SK-N-SH (cell line): ENCODE measurements around the gene GRIP2. TPM values are rescaled to one million over a fixed set of nuclear protein-coding genes. Genes with fewer than 3 reads are reported as not detected.

ENCODE experiments used
- CTCF ChIA-PET: fragments of 300-600, 350-600 bp; formaldehyde crosslinking; extraction: SDS; loops from one replicate; lab custom pipeline; 2021; lab: Yijun Ruan, JAX
- POLR2A ChIA-PET: fragments of 350-600 bp; sonication (Branson Sonifier 250); formaldehyde crosslinking; extraction: SDS; loops from one replicate; lab custom pipeline; 2020; ENCODE audit warnings: antibody characterized with exemption, inconsistent platforms; lab: Yijun Ruan, JAX
- DNase-seq: peaks from one replicate; pipeline ENCODE4 v3.0.0; 2012
- H2AFZ ChIP-seq: fragments of 200-600 bp; sonication (generic); 2 replicates; pipeline ENCODE4 v1.8.1; 2016; ENCODE audit warnings: antibody characterized with exemption, mild to moderate bottlenecking, low read depth
- H3F3A ChIP-seq: fragments of 200-600 bp; sonication (generic); replicated peaks from 2 replicates; pipeline ENCODE3; 2016; ENCODE audit warnings: antibody characterized with exemption, mild to moderate bottlenecking; ENCODE audit not compliant: insufficient read depth
- H3K27ac ChIP-seq, 2 experiments: fragments of 200-500 bp in 1 of 2; fragments of 200-600 bp in 1 of 2; sonication (Bioruptor generic) in 1 of 2; sonication (generic), shearing (Covaris generic) in 1 of 2; 2 replicates each; pipeline versions ENCODE4 v1.5.1 to v1.6.1; 2014 to 2016; ENCODE audit warnings: low read depth in 2 of 2, inconsistent platforms in 1 of 2, low read length in 1 of 2, mild to moderate bottlenecking in 1 of 2, mixed read lengths in 1 of 2
- H3K27me3 ChIP-seq: fragments of 200-600 bp; sonication (generic), shearing (Covaris generic); 2 replicates; pipeline ENCODE4 v1.6.1; 2016; ENCODE audit warnings: mixed run types; ENCODE audit not compliant: insufficient read depth
- H3K36me3 ChIP-seq, 2 experiments: fragments of 200-500 bp in 1 of 2; fragments of 200-600 bp in 1 of 2; sonication (Bioruptor generic) in 1 of 2; sonication (generic) in 1 of 2; replicated peaks in 1 of 2; 2 replicates each; pipeline versions ENCODE3 to v1.5.1; 2014 to 2016; ENCODE audit warnings: low read length in 1 of 2, mild to moderate bottlenecking in 1 of 2; ENCODE audit not compliant: insufficient read depth in 2 of 2, control insufficient read depth in 1 of 2
- H3K4me1 ChIP-seq, 2 experiments: fragments of 200-500 bp in 1 of 2; fragments of 200-600 bp in 1 of 2; sonication (Bioruptor generic) in 1 of 2; sonication (generic), shearing (Covaris generic) in 1 of 2; 2 replicates each; pipeline versions ENCODE4 v1.5.1 to v1.6.1; 2014 to 2016; ENCODE audit warnings: low read depth in 1 of 2, low read length in 1 of 2, mixed run types in 1 of 2; ENCODE audit not compliant: insufficient read depth in 2 of 2, control insufficient read depth in 1 of 2
- H3K4me2 ChIP-seq: fragments of 200-600 bp; sonication (generic), shearing (Covaris generic); 2 replicates; pipeline ENCODE4 v1.6.1; 2017; ENCODE audit warnings: mixed run types
- H3K4me3 ChIP-seq, 2 experiments: fragments of 200-500 bp in 1 of 2; fragments of 200-600 bp in 1 of 2; sonication (Bioruptor generic) in 1 of 2; sonication (generic), shearing (Covaris generic) in 1 of 2; 2 replicates each; pipeline versions ENCODE4 v1.5.1 to v1.8.1; 2014 to 2016; ENCODE audit warnings: low read depth in 2 of 2, inconsistent platforms in 1 of 2, low read length in 1 of 2, mild to moderate bottlenecking in 1 of 2, mixed read lengths in 1 of 2, moderate library complexity in 1 of 2
- H3K79me2 ChIP-seq: fragments of 200-600 bp; sonication (generic); 2 replicates; pipeline ENCODE4 v1.8.1; 2017; ENCODE audit warnings: mild to moderate bottlenecking; ENCODE audit not compliant: insufficient read depth
- H3K9ac ChIP-seq: fragments of 200-600 bp; sonication (generic); 2 replicates; pipeline ENCODE4 v1.6.1; 2017; ENCODE audit warnings: mixed run types
- H3K9me2 ChIP-seq: fragments of 200-600 bp; sonication (generic); 2 replicates; pipeline ENCODE4 v1.6.1; 2017; ENCODE audit warnings: mixed run types
- H3K9me3 ChIP-seq: fragments of 200-600 bp; sonication (generic); 2 replicates; pipeline ENCODE4 v1.6.1; 2017; ENCODE audit warnings: mixed run types, mild to moderate bottlenecking, moderate library complexity
- H4K20me1 ChIP-seq: fragments of 200-600 bp; sonication (generic); 2 replicates; pipeline ENCODE4 v1.6.1; 2017; ENCODE audit warnings: mild to moderate bottlenecking, mixed run types; ENCODE audit not compliant: insufficient read depth
- CHD2 ChIP-seq: fragments of 150-350 bp; IDR thresholded peaks from 2 replicates; pipeline ENCODE4 v1.6.1; 2018; ENCODE audit warnings: low read length; ENCODE audit not compliant: partially characterized antibody
- ELF1 ChIP-seq: IDR thresholded peaks from 2 replicates; pipeline ENCODE4 v1.4.0; 2012
- EZH2phosphoT487 ChIP-seq: fragments of 200-600 bp; sonication (generic); IDR thresholded peaks from 2 replicates; pipeline ENCODE4 v1.6.1; 2017; ENCODE audit warnings: low read depth, mixed run types, mild to moderate bottlenecking, antibody characterized with exemption, moderate library complexity, borderline replicate concordance
- FOSL2 ChIP-seq: IDR thresholded peaks from 2 replicates; pipeline ENCODE4 v1.4.0; 2012; ENCODE audit warnings: low read depth, mild to moderate bottlenecking, moderate library complexity, borderline replicate concordance
- GABPA ChIP-seq: IDR thresholded peaks from 2 replicates; pipeline ENCODE4 v1.4.0; 2012; ENCODE audit warnings: low read depth, mild to moderate bottlenecking
- GATA2 ChIP-seq: sonication (generic); formaldehyde crosslinking; IDR thresholded peaks from 2 replicates; pipeline ENCODE4 v1.5.0; 2020; ENCODE audit warnings: mild to moderate bottlenecking, missing genetic modification reagents
- IRF3 ChIP-seq: fragments of 150-350 bp; IDR thresholded peaks from 2 replicates; pipeline ENCODE4 v1.6.1; 2016; ENCODE audit warnings: mild to moderate bottlenecking, low read depth, low read length
- MAX ChIP-seq: IDR thresholded peaks from 2 replicates; pipeline ENCODE4 v1.4.0; 2012; ENCODE audit warnings: low read depth
- MXI1 ChIP-seq: IDR thresholded peaks from 2 replicates; pipeline ENCODE4 v1.6.1; 2012; ENCODE audit warnings: mild to moderate bottlenecking, low read depth, low read length, improper control_type of control experiment
- NFIC ChIP-seq: IDR thresholded peaks from 2 replicates; pipeline ENCODE4 v1.4.0; 2012; ENCODE audit warnings: borderline replicate concordance
- NRF1 ChIP-seq: IDR thresholded peaks from 2 replicates; pipeline ENCODE4 v1.6.1; 2012; ENCODE audit warnings: low read depth, mild to moderate bottlenecking, low read length
- PBX3 ChIP-seq: IDR thresholded peaks from 2 replicates; pipeline ENCODE4; 2012
- RAD21 ChIP-seq: IDR thresholded peaks from 2 replicates; pipeline ENCODE4 v1.6.1; 2012; ENCODE audit warnings: mild to moderate bottlenecking, low read length
- RCOR1 ChIP-seq: fragments of 150-350 bp; IDR thresholded peaks from 2 replicates; pipeline ENCODE4 v1.6.1; 2017; ENCODE audit warnings: antibody characterized with exemption, low read length
- RFX5 ChIP-seq: IDR thresholded peaks from 2 replicates; pipeline ENCODE4 v1.6.1; 2012; ENCODE audit warnings: mild to moderate bottlenecking, improper control_type of control experiment, low read length
- SIN3A ChIP-seq: IDR thresholded peaks from 2 replicates; pipeline ENCODE4 v1.6.1; 2012; ENCODE audit warnings: low read depth, mild to moderate bottlenecking, low read length, moderate library complexity, borderline replicate concordance
- SMC3 ChIP-seq: IDR thresholded peaks from 2 replicates; pipeline ENCODE4 v1.6.1; 2012; ENCODE audit warnings: low read depth, low read length, improper control_type of control experiment
- TAF1 ChIP-seq: IDR thresholded peaks from 2 replicates; pipeline ENCODE4 v1.6.1; 2012; ENCODE audit warnings: low read depth, mild to moderate bottlenecking, low read length, moderate library complexity, borderline replicate concordance
- TCF12 ChIP-seq: IDR thresholded peaks from 2 replicates; pipeline ENCODE4 v1.4.0; 2012
- TEAD4 ChIP-seq: IDR thresholded peaks from 2 replicates; pipeline ENCODE4 v1.4.0; 2012; ENCODE audit warnings: mild to moderate bottlenecking, borderline replicate concordance; ENCODE audit not compliant: insufficient read depth
- USF1 ChIP-seq: IDR thresholded peaks from 2 replicates; pipeline ENCODE4 v1.4.0; 2012; ENCODE audit warnings: low read depth, borderline replicate concordance
- USF2 ChIP-seq: fragments of 150-350 bp; IDR thresholded peaks from 2 replicates; pipeline ENCODE4 v1.6.1; 2017; ENCODE audit warnings: antibody characterized with exemption, low read length, low read depth, borderline replicate concordance
- WGBS: methylation state at CpG from one replicate; pipeline ENCODE4 v1.1.6; 2017; ENCODE audit warnings: low lambda C conversion rate; 5-methylcytosine and 5-hydroxymethylcytosine counted together
- polyA plus RNA-seq, 3 experiments: library from polyadenylated mRNA; depleted of rRNA; stranded (reverse); fragments of >200 nt; gene quantifications; 2 replicates each; pipeline ENCODE4 v1.2.3, GENCODE V29; 2012

The GRIP2 gene
- polyA plus RNA-seq, 1 of the 3 experiments (the other 2 are of a cell fraction) = 0.15 TPM

- H2AFZ ChIP-seq = no peak overlapping the region
- no peaks in the 10 kb centered on the region for H3K36me3 ChIP-seq
- no peak for TF ChIP-seq NRF1
- TF ChIP-seq TEAD4 = 0 out of 2 replicates have a peak, but pooled peaks have one; percentile 18
- peak; percentile 80 for TF ChIP-seq NFIC
- no peak for TF ChIP-seq TAF1
- no peak for TF ChIP-seq SMC3
- TF ChIP-seq GABPA = no peak
- no peak for TF ChIP-seq USF2
- TF ChIP-seq FOSL2 = peak; percentile 12; the same call in 1 of the 2 replicates
- no peak for TF ChIP-seq ELF1
- no peak for TF ChIP-seq CHD2
- TF ChIP-seq TCF12 = peak; percentile 63
- no peak for TF ChIP-seq MAX
- TF ChIP-seq RAD21 = no peak
- TF ChIP-seq RCOR1 = no peak
- TF ChIP-seq EZH2phosphoT487 = no peak
- no peak for TF ChIP-seq RFX5
- TF ChIP-seq SIN3A = no peak
- peak; percentile 14; the same call in 1 of the 2 replicates for TF ChIP-seq PBX3
- TF ChIP-seq GATA2 (CRISPR knock-in tag) = no peak
- no peak for TF ChIP-seq MXI1
- TF ChIP-seq USF1 = no peak
- no peak for TF ChIP-seq IRF3
- no peak overlapping the region for H3K4me3 ChIP-seq
- H3K9ac ChIP-seq = no peak overlapping the region
- no peaks in the 10 kb centered on the region for H3K79me2 ChIP-seq
- H3K9me2 ChIP-seq = no peaks in the 10 kb centered on the region
- no peaks in the 10 kb centered on the region for H3K27me3 ChIP-seq
- ChIA-PET CTCF (interaction anchor here (0.7 to 1.4 kb wide), 2 partner anchors 14 to 79 kb away, joined by 3 read pairs; no protein-coding TSS in a partner anchor), POLR2A (interaction anchor here (1.0 kb wide), 1 partner anchor 10 kb away, joined by 3 read pairs; no protein-coding TSS in a partner anchor)
- no peaks in the 10 kb centered on the region for H4K20me1 ChIP-seq
- H3F3A ChIP-seq = no peaks in the 10 kb centered on the region
- 35% methylated on average over 4 of the region's 4 CpGs for WGBS
- no peak overlapping the region for H3K27ac ChIP-seq
- H3K4me1 ChIP-seq = peaks cover 9 to 13% of the 10 kb centered on the region in 2 experiments; a peak in 2 of 4 replicates
- no peaks in the 10 kb centered on the region for H3K9me3 ChIP-seq
- no peak for DNase-seq
- peak overlapping the region; percentile 30; the same call in 1 of the 2 replicates for H3K4me2 ChIP-seq
These were observed 47.7 kb upstream of the GRIP2 start for GRCh38 chr3:14587740-14588360.
